ENCODE results near the gene CCDC154. TPM values are rescaled to one million over a fixed set of nuclear protein-coding genes. Genes with fewer than 3 reads are reported as not detected.

Gene CCDC154
- total RNA-seq, 2 donors from 2014 or later, result 0.63 to 0.81 TPM

- Histone ChIP-seq H3K9me3 (no peaks in the 10 kb centered on the region), H3K4me1 (ENCODE audit: control insufficient read depth in 1 of 2, low read depth in 2 of 2) (no peaks in the 10 kb centered on the region), H3K4me3 (no peak overlapping the region), H3K27me3 (replicated peaks; ENCODE audit: insufficient read depth) (no peaks in the 10 kb centered on the region), H3K36me3 (peaks cover 23% of the 10 kb centered on the region), H3K27ac (no peak overlapping the region)
- DNase-seq (ENCODE audit: low spot score), result no peak
- no peak for ATAC-seq (ENCODE audit: insufficient number of reproducible peaks, low FRiP score, low read depth)
- no peak for TF ChIP-seq CTCF (IDR thresholded peaks at IDR 0.05)
Measured at GRCh38 chr16:1461146-1461545, 16.8 kb upstream of the CCDC154 start.

- H3K4me3 ChIP-seq, result no peak overlapping the region
- ATAC-seq (ENCODE audit: insufficient number of reproducible peaks, low FRiP score, low read depth), result no peak
- TF ChIP-seq CTCF (IDR thresholded peaks at IDR 0.05), result no peak
Measured at GRCh38 chr16:1460602-1461138, 16.3 kb upstream of the CCDC154 start.

GRCh38 chr16:1459967-1460366, 15.6 kb upstream of the CCDC154 start:
- no peak overlapping the region for H3K4me3 ChIP-seq
- ATAC-seq (ENCODE audit: insufficient number of reproducible peaks, low FRiP score, low read depth) (no peak), DNase-seq (ENCODE audit: low spot score) (no peak)
- H3K36me3 ChIP-seq, result peaks cover 34% of the 10 kb centered on the region
- TF ChIP-seq CTCF (IDR thresholded peaks at IDR 0.05), result no peak
- no peaks in the 10 kb centered on the region for H3K27me3 ChIP-seq (replicated peaks; ENCODE audit: insufficient read depth)
- H3K9me3 ChIP-seq, result no peaks in the 10 kb centered on the region
- H3K4me1 ChIP-seq (ENCODE audit: control insufficient read depth in 1 of 2, low read depth in 2 of 2), result no peaks in the 10 kb centered on the region
- H3K27ac ChIP-seq, result no peak overlapping the region

More at GRCh38 chr16:1460602-1461138, 16.3 kb upstream of the CCDC154 start:
- Histone ChIP-seq H3K27me3 (replicated peaks; ENCODE audit: insufficient read depth) (no peaks in the 10 kb centered on the region), H3K9me3 (no peaks in the 10 kb centered on the region), H3K4me1 (ENCODE audit: control insufficient read depth in 1 of 2, low read depth in 2 of 2) (no peaks in the 10 kb centered on the region), H3K36me3 (peaks cover 27% of the 10 kb centered on the region), H3K27ac (no peak overlapping the region)
- DNase-seq (ENCODE audit: low spot score), result no peak

- no peak for TF ChIP-seq CTCF (IDR thresholded peaks at IDR 0.05)
- no peak overlapping the region for H3K4me3 ChIP-seq
- no peaks in the 10 kb centered on the region for H3K27me3 ChIP-seq (replicated peaks; ENCODE audit: insufficient read depth)
- H3K4me1 ChIP-seq (ENCODE audit: control insufficient read depth in 1 of 2, low read depth in 2 of 2), result no peaks in the 10 kb centered on the region
- no peak for ATAC-seq (ENCODE audit: insufficient number of reproducible peaks, low FRiP score, low read depth)
- H3K36me3 ChIP-seq, result peaks cover 42% of the 10 kb centered on the region
- no peak overlapping the region for H3K27ac ChIP-seq
- DNase-seq (ENCODE audit: low spot score), result no peak
- no peaks in the 10 kb centered on the region for H3K9me3 ChIP-seq
Measured at GRCh38 chr16:1458977-1459341, 14.6 kb upstream of the CCDC154 start.

- Histone ChIP-seq H3K4me3 (no peak overlapping the region), H3K4me1 (ENCODE audit: control insufficient read depth in 1 of 2, low read depth in 2 of 2) (no peaks in the 10 kb centered on the region), H3K9me3 (no peaks in the 10 kb centered on the region), H3K36me3 (peaks cover 47% of the 10 kb centered on the region), H3K27me3 (replicated peaks; ENCODE audit: insufficient read depth) (no peaks in the 10 kb centered on the region), H3K27ac (no peak overlapping the region)
- ATAC-seq (ENCODE audit: insufficient number of reproducible peaks, low FRiP score, low read depth) (no peak), DNase-seq (ENCODE audit: low spot score) (no peak)
- no peak for TF ChIP-seq CTCF (IDR thresholded peaks at IDR 0.05)
Measured at GRCh38 chr16:1458336-1458976, 14.1 kb upstream of the CCDC154 start.

All from thoracic aorta (tissue), 2 donors.